Spleen (tissue), 11 donors: ENCODE measurements around the gene LINC01488. TPM values are rescaled to one million over a fixed set of nuclear protein-coding genes. Genes with fewer than 3 reads are reported as not detected.

ENCODE experiments used
- DNase-seq: peaks from one replicate; pipeline ENCODE4 v3.0.0-alpha.2; 2020
- H3K27ac ChIP-seq, 8 donors: fragments of 200-600 bp; sonication (generic) in 7 of 8; 1 replicate in 4 of 8; 2 replicates in 4 of 8; pipeline versions ENCODE4 v1.5.0 to v1.8.0; 2016 to 2021; ENCODE audit warnings: inconsistent platforms in 4 of 8, mild to moderate bottlenecking in 4 of 8, moderate library complexity in 1 of 8
- H3K27me3 ChIP-seq, 7 donors: fragments of 200-600 bp; sonication (generic) in 6 of 7; replicated peaks in 1 of 7; 1 replicate in 4 of 7; 2 replicates in 3 of 7; pipeline versions ENCODE4 v1.5.0 to v1.8.0; 2016 to 2021; ENCODE audit warnings: inconsistent platforms in 3 of 7, mild to moderate bottlenecking in 1 of 7
- H3K36me3 ChIP-seq, 6 donors: fragments of 200-600 bp; sonication (generic) in 5 of 6; 1 replicate in 4 of 6; 2 replicates in 2 of 6; pipeline versions ENCODE4 v1.5.0 to v1.8.0; 2016 to 2021; ENCODE audit warnings: inconsistent platforms in 2 of 6
- H3K4me1 ChIP-seq, 6 donors: fragments of 200-600 bp; sonication (generic) in 5 of 6; 1 replicate in 3 of 6; 2 replicates in 3 of 6; pipeline versions ENCODE4 v1.5.0 to v1.8.0; 2016 to 2021; ENCODE audit warnings: inconsistent platforms in 3 of 6
- H3K4me3 ChIP-seq, 8 donors: fragments of 200-600 bp; sonication (generic) in 7 of 8; 1 replicate in 4 of 8; 2 replicates in 4 of 8; pipeline versions ENCODE4 v1.5.0 to v1.8.0; 2016 to 2021; ENCODE audit warnings: inconsistent platforms in 4 of 8, mild to moderate bottlenecking in 4 of 8, moderate library complexity in 2 of 8
- H3K9me3 ChIP-seq, 8 donors: fragments of 200-600 bp; sonication (generic) in 7 of 8; 1 replicate in 4 of 8; 2 replicates in 4 of 8; pipeline versions ENCODE4 v1.5.0 to v1.8.0; 2016 to 2021; ENCODE audit warnings: inconsistent platforms in 4 of 8
- POLR2A ChIP-seq, 3 donors: fragments of 450-650 bp; IDR thresholded peaks; one replicate each; pipeline ENCODE4 v1.5.1; 2017; ENCODE audit warnings: antibody characterized with exemption in 3 of 3, mild to moderate bottlenecking in 1 of 3
- POLR2AphosphoS5 ChIP-seq, 3 donors: sonication (generic); formaldehyde crosslinking; IDR thresholded peaks; one replicate each; pipeline ENCODE4 v1.5.1; 2017; ENCODE audit warnings: antibody characterized with exemption in 3 of 3
- WGBS, 5 donors: extraction: QIAGEN DNeasy Blood & Tissue Kit in 3 of 5; methylation state at CpG; one replicate each; pipeline versions ENCODE4 v1.1.5 to v1.1.7; 2013 to 2018; 5-methylcytosine and 5-hydroxymethylcytosine counted together
- intact Hi-C: fragments of 100-400 bp; cut with DNase I; formaldehyde crosslinking; loops from one replicate; pipeline ENCODE4 v1.15.0; 2023; ENCODE audit warnings: low total_unique reads
- polyA plus RNA-seq, 3 donors: library from polyadenylated mRNA; stranded (reverse); fragments of 200-250 nt; gene quantifications; one replicate each; pipeline ENCODE4 v1.2.1, GENCODE V29; 2013
- total RNA-seq, 7 donors: library from RNA; depleted of rRNA in 3 of 7; stranded (reverse); fragments of >200 nt in 3 of 7; fragmentation: NEBNext Ultra II Directional in 4 of 7; extraction: Animal tissue kit (Norgen Biotek cat#: 25700) in 4 of 7; gene quantifications; one replicate each; pipeline versions ENCODE4 v1.1.0 to v1.2.1, GENCODE V29; 2016 to 2021
- TF ChIP-seq, protein P1 (sequence below), 11 experiments: fragments of 200-600 bp in 7 of 11; fragments of 450-650 bp in 4 of 11; sonication (generic) in 4 of 11; IDR thresholded peaks in 8 of 11; conservative IDR thresholded peaks in 3 of 11; 1 replicate in 7 of 11; 2 replicates in 4 of 11; pipeline versions ENCODE4 v1.4.0 to v1.8.0; 2016 to 2021; ENCODE audit warnings: antibody characterized with exemption in 11 of 11, inconsistent platforms in 4 of 11, mild to moderate bottlenecking in 1 of 11
- donor health status: healthy with polysubstance abuse.
- donor health status: DM: no; HTN: no; CAD: no; lungs with moderate emphysema.
- donor health status: DM: no; HTN: no; CAD: no.
- donor health status: Bipolar disorder and iron deficiency.
- donor health status: healthy.
- donor health status: DM: no; HTN: no; CAD: no.
- donor health status: DM: yes; HTN: yes; CAD: no.

LINC01488 gene
- total and polyA plus RNA-seq, 10 donors, result not detected

DNA sequence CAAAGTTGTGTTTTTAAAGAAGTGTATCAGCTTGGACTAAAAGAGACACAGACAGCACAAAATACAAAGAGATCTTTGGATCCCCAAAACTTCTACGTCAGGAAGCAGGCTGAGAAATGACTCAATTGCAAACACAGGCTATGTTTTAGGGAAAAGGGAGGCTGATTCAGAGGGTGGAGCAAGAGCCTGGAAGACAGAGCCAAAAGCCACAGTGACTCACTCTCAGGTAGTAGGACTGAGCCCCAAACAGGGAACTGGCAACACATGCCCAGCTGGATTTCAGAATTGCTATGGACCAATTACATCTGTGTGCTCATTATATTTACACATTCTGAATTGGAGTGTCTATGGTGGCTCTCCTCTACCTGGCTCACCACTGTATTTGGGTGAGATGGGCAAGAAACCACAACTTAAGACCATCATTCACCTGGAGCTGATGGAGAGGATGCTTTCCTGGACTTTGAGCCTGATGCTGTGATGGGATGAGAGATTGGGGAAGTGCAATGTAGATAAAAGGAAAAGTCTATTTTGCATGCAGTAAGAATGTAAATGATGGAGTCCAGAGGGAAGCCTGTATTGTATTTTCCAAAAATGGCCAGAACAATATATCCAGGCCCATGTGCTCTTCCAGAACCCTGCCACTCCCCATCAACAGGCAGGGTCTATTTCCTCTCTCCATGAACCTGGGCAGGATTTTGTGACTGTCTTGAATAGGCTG, 20.8 kb upstream of the LINC01488 start:
- H3K9me3 ChIP-seq, result peaks cover 0 to 39% (median 32%) of the 10 kb centered on the region in 8 donors
- H3K27ac ChIP-seq, result no peak overlapping the region
- DNase-seq, result peak; percentile 1
- intact Hi-C loops, result no loop called here
- H3K4me3 ChIP-seq, result no peak overlapping the region
- WGBS, 5 donors, result 86 to 97% (median 92%) methylated on average over 1 of the region's 1 CpG
- H3K36me3 ChIP-seq, result no peaks in the 10 kb centered on the region
- TF ChIP-seq POLR2A (IDR thresholded peaks at IDR 0.05), result no peak
- no peak for TF ChIP-seq POLR2AphosphoS5 (IDR thresholded peaks at IDR 0.05)
- TF ChIP-seq, protein P1, sequence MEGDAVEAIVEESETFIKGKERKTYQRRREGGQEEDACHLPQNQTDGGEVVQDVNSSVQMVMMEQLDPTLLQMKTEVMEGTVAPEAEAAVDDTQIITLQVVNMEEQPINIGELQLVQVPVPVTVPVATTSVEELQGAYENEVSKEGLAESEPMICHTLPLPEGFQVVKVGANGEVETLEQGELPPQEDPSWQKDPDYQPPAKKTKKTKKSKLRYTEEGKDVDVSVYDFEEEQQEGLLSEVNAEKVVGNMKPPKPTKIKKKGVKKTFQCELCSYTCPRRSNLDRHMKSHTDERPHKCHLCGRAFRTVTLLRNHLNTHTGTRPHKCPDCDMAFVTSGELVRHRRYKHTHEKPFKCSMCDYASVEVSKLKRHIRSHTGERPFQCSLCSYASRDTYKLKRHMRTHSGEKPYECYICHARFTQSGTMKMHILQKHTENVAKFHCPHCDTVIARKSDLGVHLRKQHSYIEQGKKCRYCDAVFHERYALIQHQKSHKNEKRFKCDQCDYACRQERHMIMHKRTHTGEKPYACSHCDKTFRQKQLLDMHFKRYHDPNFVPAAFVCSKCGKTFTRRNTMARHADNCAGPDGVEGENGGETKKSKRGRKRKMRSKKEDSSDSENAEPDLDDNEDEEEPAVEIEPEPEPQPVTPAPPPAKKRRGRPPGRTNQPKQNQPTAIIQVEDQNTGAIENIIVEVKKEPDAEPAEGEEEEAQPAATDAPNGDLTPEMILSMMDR (IDR thresholded peaks at IDR 0.05 in 8 of 11, conservative IDR thresholded peaks at IDR 0.05 in 3 of 11), result no peak
- H3K4me1 ChIP-seq, result peaks cover 0 to 14% (median 5%) of the 10 kb centered on the region in 6 donors
- peaks cover 0 to 19% (median 0%) of the 10 kb centered on the region in 7 donors for H3K27me3 ChIP-seq

DNA sequence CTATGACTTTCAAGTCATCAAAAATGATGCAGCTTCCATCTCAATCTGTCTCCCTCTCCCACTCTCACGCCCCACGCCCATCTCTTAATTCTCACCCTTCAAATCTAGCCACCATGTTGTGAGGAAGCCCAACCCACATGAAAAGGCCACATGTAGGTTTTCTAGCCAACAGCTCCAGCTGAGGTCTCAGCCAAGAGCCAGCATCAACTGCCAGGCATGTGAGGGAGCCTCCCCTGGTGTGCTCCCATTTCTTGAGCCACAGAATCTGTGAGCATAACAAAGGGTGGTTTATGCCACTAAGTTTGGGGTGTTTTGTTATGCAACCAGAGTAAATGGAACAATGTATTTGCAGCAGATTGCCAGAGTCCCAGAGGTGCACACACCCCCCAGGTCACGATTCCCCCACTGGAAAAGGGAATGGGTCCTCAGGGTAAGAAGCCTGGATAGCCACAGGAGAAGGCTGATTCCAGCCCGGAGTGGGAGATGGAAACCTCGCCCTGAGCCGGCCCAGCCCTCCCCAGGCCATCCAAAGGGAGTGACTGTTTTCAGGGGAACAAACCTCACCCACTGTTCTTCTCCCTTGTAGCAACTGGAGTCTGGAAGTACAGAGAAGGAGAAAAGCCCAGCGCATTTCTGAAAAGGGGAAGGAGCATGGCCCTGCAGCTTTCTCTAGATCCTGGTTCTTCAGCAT, 20.0 kb upstream of the LINC01488 start:
- peaks cover 0 to 19% (median 0%) of the 10 kb centered on the region in 7 donors for H3K27me3 ChIP-seq
- DNase-seq, result peak; percentile 6
- peaks cover 0 to 35% (median 31%) of the 10 kb centered on the region in 8 donors for H3K9me3 ChIP-seq
- H3K27ac ChIP-seq, result no peak overlapping the region
- WGBS, 5 donors, result 76 to 98% (median 91%) methylated on average over 7 of the region's 7 CpGs
- TF ChIP-seq, protein P1 (IDR thresholded peaks at IDR 0.05 in 8 of 11, conservative IDR thresholded peaks at IDR 0.05 in 3 of 11), result no peak
- no peak for TF ChIP-seq POLR2A (IDR thresholded peaks at IDR 0.05)
- no peak for TF ChIP-seq POLR2AphosphoS5 (IDR thresholded peaks at IDR 0.05)
- no peak overlapping the region for H3K4me3 ChIP-seq
- intact Hi-C loops, result no loop called here
- H3K4me1 ChIP-seq, result peaks cover 0 to 14% (median 5%) of the 10 kb centered on the region in 6 donors
- no peaks in the 10 kb centered on the region for H3K36me3 ChIP-seq

DNA sequence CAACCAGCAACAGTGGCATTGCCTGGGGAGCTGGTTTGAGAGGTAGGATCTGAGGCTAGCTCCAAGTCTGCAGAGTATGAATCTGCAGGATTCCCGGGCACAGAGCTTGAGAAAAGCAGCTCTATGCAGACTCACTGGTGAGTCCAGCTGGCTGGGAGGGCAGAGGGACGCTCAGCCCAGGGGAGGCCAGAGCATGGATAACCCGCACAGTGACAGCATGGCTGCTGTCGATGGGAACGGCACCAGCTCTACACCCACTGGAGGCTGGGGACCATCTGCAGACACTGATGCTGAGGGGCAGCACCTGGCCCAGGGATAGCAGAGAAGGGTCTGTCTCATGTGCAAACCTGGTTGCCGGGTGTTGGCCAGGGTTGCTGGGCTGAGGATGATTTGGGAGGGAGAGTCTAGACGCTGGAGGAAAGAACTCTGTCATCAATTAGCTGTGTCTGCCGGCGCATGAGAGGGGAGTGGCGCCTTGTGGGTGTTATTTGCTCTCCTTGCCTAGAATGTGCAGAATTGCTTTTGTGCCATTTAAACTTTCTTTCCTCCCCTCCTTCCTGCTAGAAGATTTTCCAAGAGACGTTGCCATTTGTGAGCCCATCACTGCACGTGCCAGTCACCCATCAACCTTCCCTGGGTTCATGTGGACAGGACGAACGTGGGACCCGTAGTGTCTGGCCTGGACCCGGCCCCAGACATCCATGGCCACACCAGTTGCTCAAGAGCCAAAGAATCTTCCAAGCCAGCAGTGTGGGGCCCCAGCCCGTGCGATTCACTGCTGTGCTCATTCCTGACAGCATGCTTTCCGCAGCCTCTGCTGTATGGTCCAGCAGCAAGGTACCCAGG, 19.1 kb upstream of the LINC01488 start:
- Histone ChIP-seq H3K27me3 (peaks cover 0 to 19% (median 0%) of the 10 kb centered on the region in 7 donors), H3K4me1 (peaks cover 0 to 14% (median 5%) of the 10 kb centered on the region in 6 donors), H3K9me3 (peaks cover 0 to 26% (median 22%) of the 10 kb centered on the region in 8 donors), H3K36me3 (no peaks in the 10 kb centered on the region), H3K27ac (no peak overlapping the region), H3K4me3 (no peak overlapping the region)
- TF ChIP-seq POLR2A (IDR thresholded peaks at IDR 0.05) (no peak), POLR2AphosphoS5 (IDR thresholded peaks at IDR 0.05) (no peak)
- TF ChIP-seq, protein P1 (IDR thresholded peaks at IDR 0.05 in 8 of 11, conservative IDR thresholded peaks at IDR 0.05 in 3 of 11), result no peak
- peak; percentile 64 for DNase-seq
- 81 to 92% (median 86%) methylated on average over 19 of the region's 19 CpGs for WGBS, 5 donors
- intact Hi-C loops, result no loop called here
